K562 treated with DMSO at 1 percent for 4 hours (cell line): Measurements from ENCODE around the gene CES4A. TPM values are rescaled to one million over a fixed set of nuclear protein-coding genes. Genes with fewer than 3 reads are reported as not detected.

Source experiments
- total RNA-seq: library from RNA; unstranded; fragments of 300-600 nt; gene quantifications from 2 replicates; pipeline ENCODE4 v1.2.3, GENCODE V29; 2022; ENCODE audit not compliant: insufficient read depth

The CES4A gene
- total RNA-seq, result not detected in 2 replicates

DNA sequence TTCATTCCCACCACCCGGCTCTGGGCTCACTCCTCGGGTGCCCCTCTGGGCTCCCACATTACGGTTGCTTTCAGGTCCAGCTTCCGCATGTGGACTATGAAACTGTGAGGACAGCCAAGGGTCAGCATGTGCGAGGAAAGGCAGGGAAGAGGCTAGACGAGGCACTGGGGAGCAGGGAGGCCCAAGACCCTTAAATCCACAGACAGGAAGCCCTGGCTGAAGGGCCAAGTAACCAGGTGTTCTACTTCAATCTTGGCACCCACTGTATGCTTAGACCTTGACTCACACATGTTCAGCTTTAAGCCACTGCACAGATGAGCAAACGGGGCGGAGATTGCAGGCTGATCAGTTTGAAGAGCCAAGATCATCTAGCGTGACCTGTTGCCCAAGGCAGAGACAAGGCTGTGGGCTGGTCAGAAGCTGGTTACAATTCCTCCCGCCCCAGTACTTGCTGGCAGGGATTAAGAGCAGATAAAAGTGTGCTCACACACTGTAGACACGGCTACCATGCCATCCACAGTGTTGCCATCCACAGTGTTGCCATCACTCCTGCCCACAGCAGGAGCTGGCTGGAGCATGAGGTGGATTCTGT, at the start of gene CES4A:
CES4A (plus strand) TSS at position 393 of the 592 bp plus-strand sequence; CDS start at position 577, 184 bp downstream.

DNA sequence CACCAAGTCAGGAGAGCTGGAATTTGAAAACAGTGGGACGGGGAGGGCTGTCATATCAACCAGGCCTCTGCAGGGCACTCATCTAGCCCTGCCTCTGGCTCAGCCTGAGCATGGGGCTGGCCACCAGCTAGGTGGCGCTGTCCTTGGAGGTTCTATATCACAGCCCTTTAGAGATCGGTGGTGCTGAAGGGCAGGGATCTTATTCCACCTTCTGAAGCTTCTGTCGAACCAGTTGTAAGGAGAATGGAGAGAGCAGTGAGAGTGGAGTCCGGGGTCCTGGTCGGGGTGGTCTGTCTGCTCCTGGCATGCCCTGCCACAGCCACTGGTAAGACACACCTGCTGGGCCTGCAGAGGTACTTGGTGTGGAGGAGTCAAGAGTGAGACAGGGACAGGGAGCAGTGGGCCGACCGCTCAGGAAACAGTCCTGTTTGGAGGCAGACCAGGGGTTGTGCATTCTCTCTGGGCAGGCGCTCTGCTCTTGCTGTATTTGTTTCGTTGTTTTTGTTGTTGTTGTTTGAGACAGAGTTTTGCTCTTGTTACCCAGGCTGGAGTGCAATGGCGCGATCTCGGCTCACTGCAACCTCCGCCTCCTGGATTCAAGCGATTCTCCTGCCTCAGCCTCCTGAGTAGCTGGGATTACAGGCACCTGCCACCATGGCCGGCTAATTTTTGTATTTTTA, 27.2 kb upstream of the CES4A start, which contains the start of gene CES3:
CES3 (plus strand) TSS at position 202 of the 680 bp plus-strand sequence; CDS start at position 244, 42 bp downstream.

DNA sequence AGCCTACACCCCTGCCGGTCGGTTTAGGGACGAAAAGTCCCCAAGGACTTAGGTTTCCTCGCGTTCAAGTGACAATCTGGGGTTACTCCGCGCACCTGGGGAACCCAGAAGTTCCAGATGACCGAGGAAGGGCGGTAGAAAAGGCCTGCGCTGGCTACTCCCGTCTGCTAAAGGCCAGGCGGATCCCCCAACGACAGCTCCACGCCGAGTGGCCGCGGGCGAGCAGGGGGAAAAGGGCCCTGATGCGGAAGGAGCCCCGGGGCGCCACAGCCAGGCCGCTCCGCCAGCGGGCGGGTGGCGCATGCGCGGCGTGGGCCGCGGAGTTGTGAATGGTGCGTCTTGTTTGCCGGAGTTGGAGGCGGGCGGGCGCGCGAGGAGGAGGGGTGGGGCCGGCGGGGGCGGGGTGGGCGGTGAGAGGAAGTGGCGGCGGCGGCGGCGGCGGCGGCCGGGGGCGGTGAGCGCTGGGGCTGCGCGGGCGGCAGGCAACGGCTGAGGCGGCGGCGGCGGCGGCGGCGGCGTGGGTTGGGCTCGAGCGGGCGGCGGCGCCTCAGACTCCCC, 40.4 kb downstream of the CES4A start, which contains the start of gene CBFB:
CBFB (plus strand) TSS at position 454 of the 558 bp plus-strand sequence. CDS start 259 bp downstream, outside the sequence.

Other genes with a start within 250 kb of the CES4A start
- 31.9 and 35.6 TPM in 2 replicates for gene DYNC1LI2, start 237.0 kb upstream of the CES4A start, total RNA-seq
- not detected in 2 replicates for gene TERB1, start 187.0 kb upstream of the CES4A start, total RNA-seq
- 62.5 and 65.2 TPM in 2 replicates for gene NAE1, start 157.6 kb upstream of the CES4A start, total RNA-seq
- gene CA7, start 144.2 kb upstream of the CES4A start, total RNA-seq, result not detected in 2 replicates
- gene PDP2, start 108.1 kb upstream of the CES4A start, total RNA-seq, result 3.9 and 7.4 TPM in 2 replicates
- not detected in 2 replicates for gene CDH16, start 69.7 kb upstream of the CES4A start, total RNA-seq
- 2.4 and 5.3 TPM in 2 replicates for gene RRAD, start 63.1 kb upstream of the CES4A start, total RNA-seq
- 224 and 237 TPM in 2 replicates for gene CIAO2B, start 54.2 kb upstream of the CES4A start, total RNA-seq
- gene CES2, start 53.1 kb upstream of the CES4A start, total RNA-seq, result 22.1 TPM in 2 replicates
- gene CES3, start 27.3 kb upstream of the CES4A start, total RNA-seq, result 0.93 TPM in 1 of 2 replicates, not detected in the other
- gene CBFB, start 40.6 kb downstream of the CES4A start, total RNA-seq, result 34.7 and 44.2 TPM in 2 replicates
- gene PHAF1, start 121.4 kb downstream of the CES4A start, total RNA-seq, result 9.2 and 13.9 TPM in 2 replicates
- gene B3GNT9, start 162.4 kb downstream of the CES4A start, total RNA-seq, result 3.7 and 5.6 TPM in 2 replicates
- 28.0 and 33.7 TPM in 2 replicates for gene TRADD, start 171.3 kb downstream of the CES4A start, total RNA-seq
- 9.0 and 16.6 TPM in 2 replicates for gene FBXL8, start 171.4 kb downstream of the CES4A start, total RNA-seq
- 14.8 and 26.3 TPM in 2 replicates for gene HSF4, start 176.2 kb downstream of the CES4A start, total RNA-seq
- gene NOL3, start 181.9 kb downstream of the CES4A start, total RNA-seq, result 15.7 and 20.6 TPM in 2 replicates
- 16.8 and 24.9 TPM in 2 replicates for gene MATCAP1, start 195.4 kb downstream of the CES4A start, total RNA-seq
- gene EXOC3L1, start 201.5 kb downstream of the CES4A start, total RNA-seq, result not detected in 2 replicates
- 82.7 and 87.6 TPM in 2 replicates for gene E2F4, start 203.6 kb downstream of the CES4A start, total RNA-seq
- gene ELMO3, start 210.5 kb downstream of the CES4A start, total RNA-seq, result 1.6 and 4.3 TPM in 2 replicates
- 57.9 and 64.8 TPM in 2 replicates for gene TMEM208, start 238.5 kb downstream of the CES4A start, total RNA-seq